ENCODE results near the gene MLLT11. TPM values are rescaled to one million over a fixed set of nuclear protein-coding genes. Genes with fewer than 3 reads are reported as not detected.
A peak's percentile ranks its signal among the peaks of the same experiment; 100 is the strongest.
"Not testable (repeated sequence)": the region's sequence is repeated elsewhere in the genome, so short reads cannot be mapped to it uniquely, and the experiment has no call there.

MLLT11 gene
- total RNA-seq, 1 experiment from 2014 or later, result 8.3 TPM

DNA sequence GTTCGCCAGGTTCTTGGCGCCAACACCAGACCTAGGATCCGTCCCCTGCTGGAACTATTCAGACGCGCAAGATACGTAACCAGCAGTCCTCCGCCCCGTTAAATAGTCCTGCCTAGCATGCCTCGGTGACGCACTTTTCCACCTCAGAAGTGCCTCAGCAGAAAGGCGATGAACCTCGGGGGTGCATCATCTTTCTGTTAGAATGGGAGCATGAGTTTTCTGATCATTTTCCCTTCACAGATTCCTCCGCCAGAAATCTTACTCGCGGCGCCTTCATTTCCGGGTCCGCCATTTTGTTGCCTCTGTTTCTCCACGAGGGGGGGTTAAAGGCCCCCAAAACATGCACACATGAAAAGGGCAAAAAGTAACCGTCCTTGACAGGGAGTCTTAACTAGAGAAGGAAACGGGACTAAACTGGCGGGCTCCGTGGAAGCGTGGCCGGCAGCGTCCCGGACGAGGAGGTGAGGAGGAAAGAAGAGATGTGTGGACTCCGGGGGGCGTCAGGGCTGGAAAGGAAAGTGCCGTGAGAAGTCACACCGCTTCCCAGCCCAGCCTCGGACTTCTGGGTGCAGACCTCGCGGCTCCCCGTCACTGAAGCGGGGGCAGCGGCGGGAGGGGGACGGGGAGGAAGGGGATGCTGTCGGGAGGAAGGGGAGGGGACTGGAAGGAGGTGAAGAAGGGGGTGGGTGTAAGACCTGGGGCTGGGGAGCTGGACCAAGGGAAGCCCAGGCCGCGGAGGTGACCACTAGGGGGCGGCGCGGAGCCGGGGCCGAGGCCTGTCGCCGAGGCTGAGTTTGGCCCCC, 10.5 kb downstream of the MLLT11 start, which contains the start of gene GABPB2:
Gene GABPB2, plus strand, starts transcription at position 288 of the 803 bp plus-strand sequence. CDS start 17,429 bp downstream, outside the sequence.
- Histone ChIP-seq H3K4me2 (ENCODE audit: low read depth, low read length, poor library complexity, severe bottlenecking) (peak within 1 kb of the TSS; percentile 95), H3K36me3 (ENCODE audit: insufficient read depth, low read length) (peaks cover 3% of the 10 kb centered on the region; the same call in 1 of the 2 replicates), H3K27ac (ENCODE audit: low read length) (peak within 1 kb of the TSS; percentile 97), H4K20me1 (ENCODE audit: insufficient read depth, low read depth, low read length) (no peaks in the 10 kb centered on the region), H3K4me1 (ENCODE audit: low read length) (peaks cover 26% of the 10 kb centered on the region), H3K79me2 (ENCODE audit: low read length) (peaks cover 41% of the 10 kb centered on the region), H3K9ac (ENCODE audit: low read length) (peak within 1 kb of the TSS; percentile 100), H3K27me3 (ENCODE audit: low read length) (no peaks in the 10 kb centered on the region), H2AFZ (ENCODE audit: low read length) (peak within 1 kb of the TSS; percentile 80), H3K4me3 (ENCODE audit: low read length) (peak within 1 kb of the TSS; percentile 92), H3K9me2 (replicated peaks; ENCODE audit: insufficient read depth, low read length) (no peaks in the 10 kb centered on the region), H3K9me3 (ENCODE audit: low read length) (no peaks in the 10 kb centered on the region)
- peak; percentile 96 for DNase-seq

DNA sequence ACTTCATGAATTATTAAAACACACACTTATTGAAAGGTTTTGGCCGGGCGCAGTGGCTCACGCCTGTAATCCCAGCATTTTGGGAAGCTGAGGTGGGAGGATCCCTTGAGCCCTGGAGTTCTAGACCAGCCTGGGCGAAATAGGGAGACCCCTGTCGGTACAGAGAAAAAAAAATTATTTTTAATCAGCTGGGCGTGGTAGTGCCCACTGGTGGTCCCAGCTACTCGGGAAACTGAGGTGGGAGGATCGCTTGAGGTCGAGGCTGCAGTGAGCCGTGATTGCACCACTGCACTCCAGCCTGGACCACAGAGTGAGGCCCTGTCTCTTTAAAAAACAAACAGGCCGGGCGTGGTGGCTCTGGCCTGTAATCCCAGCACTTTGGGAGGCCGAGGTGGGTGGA, 12.0 kb downstream of the MLLT11 start:
- H3K9me3 ChIP-seq (ENCODE audit: low read length), result no peaks in the 10 kb centered on the region
- no peak overlapping the region for H3K4me3 ChIP-seq (ENCODE audit: low read length)
- H4K20me1 ChIP-seq (ENCODE audit: insufficient read depth, low read depth, low read length), result no peaks in the 10 kb centered on the region
- no peaks in the 10 kb centered on the region for H3K9me2 ChIP-seq (replicated peaks; ENCODE audit: insufficient read depth, low read length)
- H3K27ac ChIP-seq (ENCODE audit: low read length), result no peak overlapping the region
- peaks cover 3% of the 10 kb centered on the region; the same call in 1 of the 2 replicates for H3K36me3 ChIP-seq (ENCODE audit: insufficient read depth, low read length)
- DNase-seq, result no peak
- peak overlapping the region; percentile 95 for H3K4me2 ChIP-seq (ENCODE audit: low read depth, low read length, poor library complexity, severe bottlenecking)
- H3K79me2 ChIP-seq (ENCODE audit: low read length), result peaks cover 29% of the 10 kb centered on the region
- no peak overlapping the region for H3K9ac ChIP-seq (ENCODE audit: low read length)
- peaks cover 26% of the 10 kb centered on the region for H3K4me1 ChIP-seq (ENCODE audit: low read length)
- no peaks in the 10 kb centered on the region for H3K27me3 ChIP-seq (ENCODE audit: low read length)
- H2AFZ ChIP-seq (ENCODE audit: low read length), result no peak overlapping the region

DNA sequence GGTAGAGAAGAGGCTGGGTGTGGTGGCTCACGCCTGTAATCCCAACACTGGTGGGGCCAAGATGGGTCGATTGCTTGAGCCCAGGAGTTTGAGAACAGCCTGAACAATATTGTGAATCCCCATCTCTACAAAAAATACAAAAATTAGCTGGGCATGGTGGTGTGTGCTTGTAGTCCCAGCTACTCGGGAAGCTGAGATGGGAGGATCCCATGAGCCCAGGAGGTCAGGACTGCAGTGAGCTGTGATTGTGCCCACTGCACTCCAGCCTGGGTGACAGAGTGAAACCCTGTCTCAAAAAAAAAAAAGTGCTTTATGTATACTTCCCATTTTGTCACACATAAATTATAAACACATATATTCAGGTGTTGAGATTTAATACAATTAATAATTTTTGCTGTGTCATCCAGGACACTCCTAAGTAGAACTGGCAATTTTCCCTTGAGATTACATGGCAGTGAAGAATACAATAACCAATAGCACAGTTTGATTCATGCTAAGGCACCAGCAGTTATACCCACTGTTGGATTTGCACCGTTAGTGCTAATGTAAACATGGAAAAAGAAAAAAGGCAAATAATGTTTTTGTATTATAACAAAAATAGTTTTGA, 25.9 kb downstream of the MLLT11 start:
- Histone ChIP-seq H3K4me2 (ENCODE audit: low read depth, low read length, poor library complexity, severe bottlenecking) (no peak overlapping the region), H3K4me1 (ENCODE audit: low read length) (no peaks in the 10 kb centered on the region), H3K9ac (ENCODE audit: low read length) (no peak overlapping the region), H3K4me3 (ENCODE audit: low read length) (no peak overlapping the region), H3K27me3 (ENCODE audit: low read length) (no peaks in the 10 kb centered on the region), H4K20me1 (ENCODE audit: insufficient read depth, low read depth, low read length) (no peaks in the 10 kb centered on the region), H3K27ac (ENCODE audit: low read length) (no peak overlapping the region), H3K9me2 (replicated peaks; ENCODE audit: insufficient read depth, low read length) (no peaks in the 10 kb centered on the region), H2AFZ (ENCODE audit: low read length) (no peak overlapping the region), H3K9me3 (ENCODE audit: low read length) (no peaks in the 10 kb centered on the region), H3K36me3 (ENCODE audit: insufficient read depth, low read length) (no peaks in the 10 kb centered on the region), H3K79me2 (ENCODE audit: low read length) (no peaks in the 10 kb centered on the region)
- no peak for DNase-seq

DNA sequence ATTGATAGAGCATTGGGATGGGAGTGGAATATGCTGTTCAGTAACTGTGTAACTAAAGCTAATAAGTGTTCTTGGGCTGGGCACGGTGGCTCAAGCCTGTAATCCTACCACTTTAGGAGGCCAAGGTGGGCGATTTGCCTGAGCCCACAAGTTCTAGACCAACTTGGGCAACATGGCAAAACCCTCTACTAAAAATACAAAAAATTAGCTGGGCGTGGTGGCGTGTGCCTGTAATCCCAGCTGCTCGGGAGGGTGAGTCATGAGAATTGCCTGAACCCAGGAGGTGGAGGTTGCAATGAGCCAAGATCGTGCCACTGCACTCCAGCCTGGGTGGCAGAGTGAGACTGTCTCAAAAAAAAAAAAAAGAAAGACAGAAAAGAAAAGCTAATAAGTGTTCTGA, 37.2 kb downstream of the MLLT11 start:
- H3K27me3 ChIP-seq (ENCODE audit: low read length); H2AFZ ChIP-seq (ENCODE audit: low read length); H3K4me3 ChIP-seq (ENCODE audit: low read length); H3K27ac ChIP-seq (ENCODE audit: low read length); H3K4me2 ChIP-seq (ENCODE audit: low read depth, low read length, poor library complexity, severe bottlenecking); H4K20me1 ChIP-seq (ENCODE audit: insufficient read depth, low read depth, low read length); H3K4me1 ChIP-seq (ENCODE audit: low read length); H3K9me3 ChIP-seq (ENCODE audit: low read length); H3K36me3 ChIP-seq (ENCODE audit: insufficient read depth, low read length); H3K9me2 ChIP-seq (replicated peaks; ENCODE audit: insufficient read depth, low read length); H3K9ac ChIP-seq (ENCODE audit: low read length); H3K79me2 ChIP-seq (ENCODE audit: low read length); DNase-seq: not testable (repeated sequence)

DNA sequence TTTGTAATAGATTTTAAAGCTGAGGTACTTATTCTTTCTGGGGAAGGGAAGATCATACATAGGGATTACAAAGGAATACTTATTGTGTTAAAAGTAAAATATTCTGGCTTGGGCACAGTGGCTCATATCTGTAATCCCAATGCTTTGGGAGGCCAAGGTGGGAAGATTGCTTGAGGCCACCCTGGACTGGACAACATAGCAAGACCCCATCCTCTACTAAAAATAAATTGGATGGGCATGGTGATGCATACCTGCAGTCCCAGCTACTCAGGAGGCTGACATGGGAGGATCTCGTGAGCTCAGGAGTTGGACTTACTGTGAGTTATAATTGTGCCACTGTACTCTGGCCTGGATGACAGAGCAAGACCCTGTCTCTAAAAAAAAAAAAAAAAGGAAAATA, 37.9 kb downstream of the MLLT11 start:
- Histone ChIP-seq H3K9ac (ENCODE audit: low read length) (no peak overlapping the region), H3K4me2 (ENCODE audit: low read depth, low read length, poor library complexity, severe bottlenecking) (no peak overlapping the region), H3K4me3 (ENCODE audit: low read length) (no peak overlapping the region), H3K27ac (ENCODE audit: low read length) (no peak overlapping the region), H4K20me1 (ENCODE audit: insufficient read depth, low read depth, low read length) (no peaks in the 10 kb centered on the region), H3K4me1 (ENCODE audit: low read length) (no peaks in the 10 kb centered on the region), H2AFZ (ENCODE audit: low read length) (no peak overlapping the region), H3K9me2 (replicated peaks; ENCODE audit: insufficient read depth, low read length) (no peaks in the 10 kb centered on the region), H3K9me3 (ENCODE audit: low read length) (no peaks in the 10 kb centered on the region), H3K36me3 (ENCODE audit: insufficient read depth, low read length) (no peaks in the 10 kb centered on the region), H3K79me2 (ENCODE audit: low read length) (no peaks in the 10 kb centered on the region), H3K27me3 (ENCODE audit: low read length) (no peaks in the 10 kb centered on the region)
- no peak for DNase-seq

DNA sequence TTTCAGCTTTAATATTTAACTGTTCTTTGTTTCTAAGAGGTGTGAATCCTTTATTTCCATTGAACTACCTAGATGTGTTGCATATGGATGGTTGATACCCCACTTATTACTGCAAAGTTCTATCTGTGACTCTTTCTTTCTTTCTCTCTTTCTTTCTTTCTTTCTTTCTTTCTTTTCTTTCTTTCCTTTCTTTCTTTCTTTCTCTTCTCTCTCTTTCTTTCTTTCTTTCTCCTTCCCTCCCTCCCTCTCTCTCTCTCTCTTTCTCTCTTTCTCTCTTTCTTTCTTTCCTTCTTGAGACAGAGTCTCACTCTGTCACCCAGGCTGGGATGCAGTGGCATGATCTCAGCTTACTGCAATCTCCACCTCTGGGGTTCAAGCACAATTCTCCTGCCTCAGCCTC, 44.4 kb downstream of the MLLT11 start:
- no peaks in the 10 kb centered on the region for H3K9me3 ChIP-seq (ENCODE audit: low read length)
- no peak overlapping the region for H3K4me2 ChIP-seq (ENCODE audit: low read depth, low read length, poor library complexity, severe bottlenecking)
- DNase-seq, result no peak

DNA sequence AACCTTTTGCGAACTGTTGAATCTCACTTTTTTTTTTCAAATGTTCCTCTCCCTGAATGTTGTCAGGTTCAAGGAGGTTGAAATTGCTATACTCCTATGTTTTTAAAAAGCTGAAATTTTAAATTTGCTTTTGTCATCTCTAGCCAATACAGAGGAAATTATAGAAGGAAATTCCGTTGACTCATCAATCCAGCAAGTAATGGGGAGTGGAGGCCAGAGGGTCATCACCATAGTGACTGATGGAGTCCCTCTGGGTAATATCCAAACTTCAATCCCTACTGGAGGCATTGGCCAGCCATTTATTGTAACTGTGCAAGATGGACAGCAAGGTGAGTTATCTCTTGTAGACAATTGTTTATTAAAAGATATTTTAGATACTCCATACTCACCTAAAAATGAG, 46.7 kb downstream of the MLLT11 start:
- Histone ChIP-seq H4K20me1 (ENCODE audit: insufficient read depth, low read depth, low read length) (no peaks in the 10 kb centered on the region), H3K9me3 (ENCODE audit: low read length) (no peaks in the 10 kb centered on the region), H3K79me2 (ENCODE audit: low read length) (no peaks in the 10 kb centered on the region), H3K4me3 (ENCODE audit: low read length) (no peak overlapping the region), H2AFZ (ENCODE audit: low read length) (no peak overlapping the region), H3K36me3 (ENCODE audit: insufficient read depth, low read length) (no peaks in the 10 kb centered on the region), H3K9me2 (replicated peaks; ENCODE audit: insufficient read depth, low read length) (no peaks in the 10 kb centered on the region), H3K27me3 (ENCODE audit: low read length) (no peaks in the 10 kb centered on the region), H3K4me1 (ENCODE audit: low read length) (no peaks in the 10 kb centered on the region), H3K27ac (ENCODE audit: low read length) (no peak overlapping the region), H3K9ac (ENCODE audit: low read length) (no peak overlapping the region), H3K4me2 (ENCODE audit: low read depth, low read length, poor library complexity, severe bottlenecking) (no peak overlapping the region)
- DNase-seq, result no peak

More for the DNA sequence above, 44.4 kb downstream of the MLLT11 start:
- H3K36me3 ChIP-seq (ENCODE audit: insufficient read depth, low read length), result no peaks in the 10 kb centered on the region
- H3K79me2 ChIP-seq (ENCODE audit: low read length), result no peaks in the 10 kb centered on the region
- H3K4me1 ChIP-seq (ENCODE audit: low read length), result no peaks in the 10 kb centered on the region
- H2AFZ ChIP-seq (ENCODE audit: low read length), result no peak overlapping the region
- no peaks in the 10 kb centered on the region for H4K20me1 ChIP-seq (ENCODE audit: insufficient read depth, low read depth, low read length)
- no peaks in the 10 kb centered on the region for H3K27me3 ChIP-seq (ENCODE audit: low read length)
- no peak overlapping the region for H3K27ac ChIP-seq (ENCODE audit: low read length)
- H3K4me3 ChIP-seq (ENCODE audit: low read length), result no peak overlapping the region
- no peaks in the 10 kb centered on the region for H3K9me2 ChIP-seq (replicated peaks; ENCODE audit: insufficient read depth, low read length)
- no peak overlapping the region for H3K9ac ChIP-seq (ENCODE audit: low read length)

DNA sequence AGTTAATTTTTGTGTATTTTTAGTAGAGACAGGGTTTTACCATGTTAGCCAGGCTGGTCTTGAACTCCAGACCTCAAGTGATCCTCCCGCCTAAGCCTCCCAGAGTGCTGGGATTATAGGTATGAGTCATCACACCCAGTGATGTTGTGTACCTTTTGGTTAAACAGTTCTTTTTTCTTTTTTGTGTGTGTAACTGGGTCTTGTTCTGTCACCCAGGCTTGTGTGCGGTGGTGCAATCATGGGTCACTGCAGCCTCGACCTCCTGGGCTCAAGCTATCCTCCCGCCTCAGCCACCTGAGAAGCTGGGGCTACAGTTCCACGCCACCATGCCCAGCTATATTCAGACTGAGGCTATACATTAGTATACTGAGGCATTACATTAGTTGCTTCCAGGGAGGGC, 48.1 kb downstream of the MLLT11 start:
- H4K20me1 ChIP-seq (ENCODE audit: insufficient read depth, low read depth, low read length), result no peaks in the 10 kb centered on the region
- no peaks in the 10 kb centered on the region for H3K36me3 ChIP-seq (ENCODE audit: insufficient read depth, low read length)
- H3K27me3 ChIP-seq (ENCODE audit: low read length), result no peaks in the 10 kb centered on the region
- H3K9me3 ChIP-seq (ENCODE audit: low read length), result no peaks in the 10 kb centered on the region
- no peak overlapping the region for H3K4me2 ChIP-seq (ENCODE audit: low read depth, low read length, poor library complexity, severe bottlenecking)
- H2AFZ ChIP-seq (ENCODE audit: low read length), result no peak overlapping the region
- H3K79me2 ChIP-seq (ENCODE audit: low read length), result no peaks in the 10 kb centered on the region
- H3K4me3 ChIP-seq (ENCODE audit: low read length), result no peak overlapping the region
- H3K4me1 ChIP-seq (ENCODE audit: low read length), result no peaks in the 10 kb centered on the region
- no peak overlapping the region for H3K27ac ChIP-seq (ENCODE audit: low read length)
- H3K9me2 ChIP-seq (replicated peaks; ENCODE audit: insufficient read depth, low read length), result no peaks in the 10 kb centered on the region
- no peak for DNase-seq
- H3K9ac ChIP-seq (ENCODE audit: low read length), result no peak overlapping the region
